LHCN-M2 (cell line): ENCODE measurements around the gene GREM1. TPM values are rescaled to one million over a fixed set of nuclear protein-coding genes. Genes with fewer than 3 reads are reported as not detected.

Experiments
- DNase-seq: peaks from one replicate; pipeline ENCODE4 v3.0.0-alpha.2; 2012; ENCODE audit warnings: low read depth
- total RNA-seq: library from RNA; depleted of rRNA; stranded (reverse); fragments of >200 nt; gene quantifications from 2 replicates; pipeline ENCODE4 v1.2.3, GENCODE V29; 2014

GREM1 gene
- total RNA-seq, 1 experiment from 2014 or later, result 123 TPM

GRCh38 chr15:32730677-32731654 is 13.2 kb downstream of the GREM1 start:
- DNase-seq, result no peak

GRCh38 chr15:32732574-32733157 is 14.9 kb downstream of the GREM1 start:
- no peak for DNase-seq

GRCh38 chr15:32733281-32733680 is 15.5 kb downstream of the GREM1 start:
- no peak for DNase-seq

DNA sequence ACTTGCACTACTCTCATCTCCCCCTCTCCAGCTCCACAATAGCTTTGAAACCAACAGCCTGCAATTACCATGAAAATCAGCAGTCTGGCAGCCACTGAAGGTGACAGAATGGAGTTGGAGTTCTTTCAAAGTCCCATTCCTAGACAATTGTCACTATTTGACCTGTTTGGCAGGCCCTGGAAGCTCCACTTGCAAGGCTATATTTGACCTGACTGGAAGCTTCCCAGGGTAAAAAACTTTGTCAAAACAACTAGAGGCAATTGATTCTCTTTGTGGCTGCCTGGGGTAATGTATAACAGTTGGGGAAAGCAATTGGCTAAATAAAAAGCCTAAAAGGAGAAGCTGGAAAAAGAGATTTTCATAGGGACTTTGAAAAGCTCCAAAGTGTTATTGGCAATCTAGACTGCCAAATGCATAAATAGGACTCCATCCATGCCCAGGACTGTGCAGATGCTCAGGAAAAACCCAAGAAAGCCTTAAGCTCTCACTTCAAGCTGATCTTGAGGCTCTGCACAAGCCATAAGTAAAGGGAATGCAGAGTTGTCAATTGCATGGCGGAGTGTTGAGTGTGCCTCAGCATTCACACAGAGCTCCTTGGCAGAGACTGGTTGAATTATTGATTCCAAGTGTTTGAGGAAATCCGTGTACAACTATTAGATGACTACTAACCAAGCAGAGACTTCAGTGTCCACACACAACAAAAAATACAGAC is 18.3 kb downstream of the GREM1 start:
- no peak for DNase-seq

GRCh38 chr15:32736701-32737061 is 18.9 kb downstream of the GREM1 start:
- DNase-seq, result no peak

GRCh38 chr15:32737304-32737703 is 19.5 kb downstream of the GREM1 start:
- DNase-seq, result no peak

DNA sequence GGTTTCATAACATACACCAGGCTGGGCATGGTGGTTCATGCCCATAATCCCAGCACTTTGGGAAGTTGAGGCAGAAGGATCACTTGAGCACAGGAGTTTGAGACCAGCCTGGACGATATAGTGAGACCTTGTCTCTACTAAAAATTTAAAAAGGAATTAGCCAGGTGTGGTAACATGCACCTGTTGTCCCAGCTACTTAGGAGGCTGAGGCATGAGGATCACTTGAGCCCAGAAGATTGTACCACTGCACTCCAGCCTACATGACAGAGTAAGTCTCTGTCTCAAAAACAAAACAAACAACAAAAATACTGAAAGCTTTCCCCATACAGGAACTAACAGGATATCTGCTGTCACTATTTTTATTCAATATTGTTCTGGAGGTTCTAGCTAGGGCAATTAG is 20.9 kb downstream of the GREM1 start:
- DNase-seq, result no peak

DNA sequence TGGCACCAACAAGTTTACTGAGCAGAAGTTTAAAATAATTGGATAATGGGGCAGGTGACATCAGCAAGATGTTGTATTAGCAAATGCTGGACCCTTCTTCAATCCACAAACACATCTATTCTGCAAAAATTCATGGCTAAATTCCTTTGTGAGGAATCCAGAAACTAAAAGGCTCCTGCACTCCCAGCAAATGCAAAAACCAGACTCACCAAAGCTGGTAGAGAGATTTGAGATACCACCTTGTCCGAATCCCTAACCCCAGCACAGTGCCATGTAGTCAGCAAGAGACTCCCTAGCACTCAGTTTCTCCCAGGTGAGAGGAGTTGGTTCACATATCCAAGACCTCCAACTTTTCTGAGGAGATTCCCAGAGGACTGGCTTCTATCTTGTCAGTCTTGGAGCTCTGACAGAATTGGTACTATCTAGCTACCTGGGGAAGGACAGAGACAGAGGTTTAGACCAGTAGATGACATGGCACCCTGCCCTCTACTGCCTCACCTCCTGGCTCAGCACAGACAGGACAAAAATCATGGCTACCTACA is 21.8 kb downstream of the GREM1 start:
- no peak for DNase-seq

DNA sequence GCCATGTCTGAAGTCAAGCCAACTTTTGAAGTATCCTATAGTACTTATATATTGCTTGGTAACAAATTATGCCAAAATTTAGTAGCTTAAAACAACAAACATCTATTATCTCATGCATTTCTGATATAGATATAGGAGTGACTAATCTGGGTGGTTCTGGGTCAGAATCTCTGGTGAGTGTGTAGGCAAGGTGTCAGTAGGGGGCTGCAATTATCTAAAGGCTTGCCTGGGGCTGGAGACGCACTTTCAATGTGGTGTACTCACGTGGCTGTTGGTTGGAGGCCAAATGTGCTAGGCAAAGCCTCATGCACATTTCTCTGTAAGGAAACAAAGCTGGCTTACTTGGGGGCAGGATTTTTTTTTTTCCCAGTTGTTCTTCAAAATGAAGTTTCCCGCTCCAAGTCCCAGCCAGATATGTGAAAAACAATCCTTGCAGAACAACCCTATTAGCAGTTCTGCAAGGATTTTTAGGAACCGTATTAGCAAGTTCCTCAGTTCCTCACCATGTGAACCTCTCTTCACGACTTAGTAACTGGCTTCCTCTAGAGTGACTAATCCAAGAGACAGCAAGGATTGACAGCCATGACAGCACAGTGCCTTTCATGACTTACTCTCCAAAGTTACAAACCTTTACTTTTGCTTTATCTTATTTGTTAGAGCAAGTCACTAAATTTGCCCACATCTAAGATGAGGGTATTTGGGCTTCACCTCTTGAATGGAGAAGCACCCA is 25.8 kb downstream of the GREM1 start:
- no peak for DNase-seq

DNA sequence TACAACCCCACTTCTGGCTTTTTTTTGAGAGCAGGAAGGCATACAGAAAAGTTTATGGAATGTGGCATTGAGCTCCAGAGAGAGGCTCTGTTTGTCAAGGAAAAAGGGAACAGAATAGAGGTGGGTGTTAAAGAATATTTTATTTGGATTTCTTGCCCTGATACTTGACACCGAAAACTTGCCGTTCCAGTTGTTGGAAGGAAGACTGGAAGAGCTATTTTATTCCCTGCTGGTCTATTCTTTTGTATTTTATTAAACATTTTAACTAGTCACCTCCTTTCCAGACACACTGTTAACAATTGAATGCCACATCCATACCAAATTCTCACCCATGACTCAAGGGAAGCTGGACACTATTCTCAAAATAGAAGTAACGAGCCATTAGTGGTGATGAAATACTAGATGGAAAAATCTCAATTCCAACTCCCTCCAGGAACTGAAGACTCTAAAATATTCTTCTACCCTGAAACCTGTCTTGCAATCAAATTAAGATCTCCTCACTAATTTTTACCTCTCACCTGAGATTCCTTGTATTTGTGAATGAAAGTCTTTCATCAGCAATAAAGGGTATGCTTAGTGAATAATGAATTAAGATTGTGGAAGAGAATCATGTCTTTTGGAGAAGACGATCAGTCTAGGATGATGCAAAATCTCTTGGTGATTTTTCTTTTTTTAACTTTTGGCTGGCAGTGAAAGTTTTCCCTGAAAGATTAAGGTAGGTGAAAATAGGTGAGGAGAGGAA is 28.5 kb downstream of the GREM1 start:
- no peak for DNase-seq

- peak; percentile 53 for DNase-seq
These were observed 30.1 kb downstream of the GREM1 start for GRCh38 chr15:32747921-32748342.

GRCh38 chr15:32750979-32751378 is 33.2 kb downstream of the GREM1 start:
- no peak for DNase-seq

DNA sequence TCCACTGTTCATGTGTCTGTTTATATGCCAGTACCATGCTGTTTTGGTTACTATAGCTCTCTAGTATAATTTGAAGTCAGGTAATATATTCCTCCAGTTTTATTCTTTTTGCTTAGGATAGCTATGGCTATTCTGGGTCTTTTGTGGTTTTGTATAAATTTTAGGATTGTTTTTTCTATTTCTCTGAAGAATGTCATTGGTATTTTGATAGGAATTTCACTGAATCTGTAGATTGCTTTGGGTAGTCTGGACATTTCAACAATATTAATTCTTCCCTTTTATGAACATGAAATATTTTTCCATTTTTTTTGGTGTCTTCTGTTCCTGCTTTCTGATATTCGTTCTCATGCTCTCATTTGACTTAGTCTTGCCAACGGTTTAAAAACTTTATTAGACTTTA is 39.6 kb downstream of the GREM1 start:
- no peak for DNase-seq

DNA sequence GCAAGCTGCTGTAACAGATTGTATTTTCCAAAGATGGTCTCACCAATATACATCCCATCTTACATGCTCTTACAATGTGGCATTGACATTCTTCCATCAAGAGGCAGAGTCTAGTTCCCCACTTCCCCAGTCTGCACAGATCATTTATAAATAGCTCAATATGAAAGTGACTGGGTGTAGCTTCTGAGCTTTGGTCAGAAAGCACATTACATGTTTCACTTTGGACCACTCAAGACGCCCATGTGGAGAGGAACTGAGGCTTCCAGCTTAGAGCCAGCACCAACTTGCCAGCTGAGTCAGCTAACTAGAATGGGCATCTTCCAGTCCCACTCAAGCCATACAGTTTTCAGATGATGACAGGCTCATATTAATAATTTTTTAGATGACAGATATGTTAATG is 45.5 kb downstream of the GREM1 start:
- no peak for DNase-seq

- no peak for DNase-seq
These were observed 47.4 kb downstream of the GREM1 start for GRCh38 chr15:32765236-32765635.

DNA sequence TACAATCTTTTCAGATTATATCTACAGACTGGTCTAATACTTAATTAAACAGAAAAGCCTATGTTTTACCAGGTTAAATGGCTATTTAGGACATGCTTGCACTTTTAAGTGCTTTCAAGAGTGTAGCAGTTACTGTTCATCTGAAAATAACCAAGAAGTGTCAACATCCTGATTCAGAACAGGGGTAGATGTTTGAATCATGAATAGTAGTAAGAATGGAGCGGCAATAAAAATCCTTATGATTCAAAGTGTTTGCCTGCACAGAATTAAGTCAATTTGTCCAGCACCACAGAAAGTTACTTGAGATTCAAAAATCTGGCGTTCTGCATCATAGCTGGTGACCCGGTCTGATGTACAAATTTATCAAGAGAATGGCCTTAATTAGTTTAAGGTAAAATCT is 48.3 kb downstream of the GREM1 start:
- DNase-seq, result no peak

DNA sequence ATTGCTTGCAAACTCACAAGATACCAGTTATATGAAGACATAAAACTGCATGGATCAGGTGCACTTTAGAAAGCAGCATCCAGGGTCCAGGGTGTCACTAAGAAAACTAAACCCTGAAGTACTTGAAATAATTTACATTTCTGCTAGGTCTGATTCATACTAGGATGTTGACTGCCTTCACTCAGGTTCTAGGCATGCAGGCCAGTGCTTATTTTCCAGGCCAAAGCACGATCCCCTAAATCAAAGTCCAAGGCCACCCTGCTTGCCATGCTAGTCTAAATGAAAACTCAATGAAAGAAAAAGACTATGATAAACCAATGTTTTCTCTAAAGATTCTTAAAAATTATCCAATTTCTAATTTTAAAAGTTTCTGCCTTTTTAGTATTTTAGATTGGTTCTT is 49.4 kb downstream of the GREM1 start:
- DNase-seq, result no peak

GRCh38 chr15:32774022-32774421 is 56.2 kb downstream of the GREM1 start:
- DNase-seq, result peak; percentile 98

DNA sequence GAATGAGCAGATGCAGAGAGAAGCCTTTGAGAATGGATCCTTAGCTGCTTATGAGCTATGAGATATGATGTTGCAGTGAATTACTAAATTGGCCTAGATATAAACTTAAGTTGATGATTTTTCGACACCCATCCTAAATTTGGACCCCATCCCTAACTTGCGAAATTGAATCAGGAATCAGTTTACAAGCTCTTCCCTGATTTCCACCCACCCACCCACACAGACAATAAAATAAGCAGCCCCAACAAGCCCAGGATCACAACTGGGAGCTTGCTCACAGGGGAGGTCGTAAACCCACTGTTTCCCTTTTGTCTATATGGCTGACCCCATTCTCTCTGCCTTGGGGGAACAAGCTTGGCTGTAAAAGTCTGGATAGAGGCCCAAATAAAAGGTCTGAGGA is 57.3 kb downstream of the GREM1 start:
- no peak for DNase-seq

DNA sequence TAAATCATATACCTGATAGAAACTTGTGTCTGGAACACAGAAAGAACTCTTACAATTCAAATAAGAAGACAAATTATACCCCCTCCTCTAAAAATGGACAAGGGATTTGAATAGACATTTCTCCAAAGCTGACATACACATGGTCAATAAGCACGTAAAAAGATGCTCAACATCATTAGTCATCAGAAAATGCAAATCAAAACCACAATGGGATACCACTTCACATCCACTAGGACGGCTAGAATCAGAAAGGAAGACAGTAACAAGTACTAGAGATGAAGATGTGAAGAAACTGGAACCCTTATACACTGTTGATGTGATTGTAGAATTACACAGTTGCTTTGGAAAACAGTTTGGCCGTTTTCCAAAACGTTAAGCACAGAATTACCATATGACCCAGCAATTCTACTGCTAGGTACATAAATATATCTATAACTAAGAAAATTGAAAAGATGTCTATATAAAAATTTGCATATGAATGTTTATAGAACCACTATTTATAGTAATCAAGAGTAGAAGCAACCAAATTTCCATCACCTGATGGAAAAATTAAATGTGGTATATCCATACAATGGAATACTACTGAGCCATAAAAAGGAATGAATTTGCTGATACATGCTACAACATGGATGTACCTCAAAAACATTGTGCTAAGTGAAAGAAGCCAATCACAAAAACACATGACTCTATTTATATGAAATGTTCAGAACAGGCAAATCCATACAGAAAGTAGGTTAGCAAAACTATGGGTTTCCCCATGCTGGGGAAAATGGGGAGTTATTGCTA is 60.8 kb downstream of the GREM1 start:
- peak; percentile 46 for DNase-seq
